ENCODE measurements around the gene GDPD3.

Gene GDPD3

GRCh38 chr16:30075503-30076275, 37.6 kb downstream of the GDPD3 start, which contains the start of gene PPP4C:
PPP4C (plus strand) TSS chr16:30075994; CDS start chr16:30076378, 384 bp downstream.
- DNase-seq: peak; percentile 95

GRCh38 chr16:30070490-30070889, 42.8 kb downstream of the GDPD3 start:
- DNase-seq: no peak

GRCh38 chr16:30069611-30070462, 43.5 kb downstream of the GDPD3 start:
- DNase-seq: no peak

- DNase-seq: no peak
These were observed 44.4 kb downstream of the GDPD3 start for GRCh38 chr16:30068750-30069610.

- DNase-seq: no peak
These were observed 45.0 kb downstream of the GDPD3 start for GRCh38 chr16:30068333-30068732.

- no peak for DNase-seq
These were observed 45.8 kb downstream of the GDPD3 start for GRCh38 chr16:30067584-30067916.

GRCh38 chr16:30066761-30067583, 46.4 kb downstream of the GDPD3 start:
- peak; percentile 61 for DNase-seq

GRCh38 chr16:30065943-30066760, 47.2 kb downstream of the GDPD3 start:
- DNase-seq: no peak

- peak; percentile 99 for DNase-seq
These were observed 48.0 kb downstream of the GDPD3 start, which contains the start of gene ALDOA for GRCh38 chr16:30065102-30065942. ALDOA (plus strand) TSS chr16:30065760; CDS start chr16:30066898, 1,138 bp downstream.

GRCh38 chr16:30064729-30065101, 48.6 kb downstream of the GDPD3 start:
- no peak for DNase-seq

- DNase-seq: peak; percentile 85
These were observed 49.2 kb downstream of the GDPD3 start for GRCh38 chr16:30063893-30064728.

GRCh38 chr16:30063278-30063892, 50.0 kb downstream of the GDPD3 start:
- no peak for DNase-seq

GRCh38 chr16:30060836-30061554, 52.3 kb downstream of the GDPD3 start:
- DNase-seq: peak; percentile 76

GRCh38 chr16:30060346-30060745, 53.0 kb downstream of the GDPD3 start:
- DNase-seq: no peak

GRCh38 chr16:30054959-30055553, 58.3 kb downstream of the GDPD3 start:
- DNase-seq: no peak
